Esophagus (tissue), 2 donors: Measurements from ENCODE around the gene PRRG4. TPM values are rescaled to one million over a fixed set of nuclear protein-coding genes. Genes with fewer than 3 reads are reported as not detected.

ENCODE experiments used
- H3K27ac ChIP-seq, 2 donors: one replicate each; pipeline ENCODE4 v1.5.1; 2013; ENCODE audit warnings: low read depth in 2 of 2, mild to moderate bottlenecking in 2 of 2, inconsistent platforms in 1 of 2, low read length in 1 of 2, moderate library complexity in 1 of 2
- H3K27me3 ChIP-seq, 2 donors: one replicate each; pipeline ENCODE4 v1.6.1; 2013; ENCODE audit warnings: low read length in 2 of 2, control low read depth in 1 of 2, mild to moderate bottlenecking in 1 of 2; ENCODE audit not compliant: insufficient read depth in 2 of 2, control insufficient read depth in 1 of 2
- H3K36me3 ChIP-seq, 2 donors: one replicate each; pipeline ENCODE4 v1.6.1; 2013; ENCODE audit warnings: low read length in 1 of 2; ENCODE audit not compliant: control insufficient read depth in 2 of 2, insufficient read depth in 2 of 2
- H3K4me1 ChIP-seq, 2 donors: one replicate each; pipeline ENCODE4 v1.6.1; 2013; ENCODE audit warnings: low read length in 1 of 2; ENCODE audit not compliant: control insufficient read depth in 2 of 2, insufficient read depth in 2 of 2
- H3K4me3 ChIP-seq, 2 donors: one replicate each; pipeline ENCODE4 v1.5.1; 2013; ENCODE audit warnings: low read length in 2 of 2, mild to moderate bottlenecking in 2 of 2, low read depth in 1 of 2, moderate library complexity in 1 of 2
- H3K9me3 ChIP-seq, 2 donors: one replicate each; pipeline ENCODE4 v1.6.1; 2013; ENCODE audit warnings: mild to moderate bottlenecking in 2 of 2, low read depth in 1 of 2, low read length in 1 of 2, moderate library complexity in 1 of 2; ENCODE audit not compliant: control insufficient read depth in 2 of 2, insufficient read depth in 1 of 2
- WGBS, 2 donors: extraction: QIAGEN DNeasy Blood & Tissue Kit; methylation state at CpG; one replicate each; pipeline ENCODE4 v1.1.7; 2013; 5-methylcytosine and 5-hydroxymethylcytosine counted together
- polyA plus RNA-seq, 2 donors: library from polyadenylated mRNA; stranded (reverse); fragments of 200-250 nt; gene quantifications; one replicate each; pipeline ENCODE4 v1.2.3, GENCODE V29; 2013
- donor health status: healthy with polysubstance abuse.
- donor health status: Bipolar disorder and iron deficiency.

Gene PRRG4
- polyA plus RNA-seq, 2 donors = 16.9 to 20.6 TPM

DNA sequence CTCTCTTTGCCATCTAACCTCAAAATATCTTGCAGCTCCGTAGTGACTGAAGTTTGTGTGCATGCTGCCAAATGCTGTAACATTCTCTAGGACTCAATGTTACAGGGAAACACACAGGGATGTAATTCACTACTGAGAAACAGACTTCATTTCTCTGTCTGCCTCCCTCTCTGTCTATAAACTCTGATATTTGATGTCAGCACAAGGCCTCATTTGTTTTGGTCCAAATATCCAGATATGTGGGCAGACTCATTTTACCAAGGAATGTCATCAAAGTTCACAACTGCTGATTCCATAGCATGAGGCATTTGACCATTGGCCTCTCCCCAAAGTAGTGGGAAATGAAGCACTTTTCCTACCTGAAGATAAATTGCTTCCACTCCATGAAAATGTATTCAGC is 2.5 kb upstream of the PRRG4 start:
- Histone ChIP-seq H3K9me3 (no peaks in the 10 kb centered on the region), H3K4me1 (no peaks in the 10 kb centered on the region), H3K27me3 (no peaks in the 10 kb centered on the region), H3K36me3 (peaks cover 0 to 4% of the 10 kb centered on the region in 2 donors), H3K4me3 (no peak overlapping the region), H3K27ac (no peak overlapping the region)
- 86 to 87% methylated on average over 1 of the region's 1 CpG for WGBS, 2 donors

DNA sequence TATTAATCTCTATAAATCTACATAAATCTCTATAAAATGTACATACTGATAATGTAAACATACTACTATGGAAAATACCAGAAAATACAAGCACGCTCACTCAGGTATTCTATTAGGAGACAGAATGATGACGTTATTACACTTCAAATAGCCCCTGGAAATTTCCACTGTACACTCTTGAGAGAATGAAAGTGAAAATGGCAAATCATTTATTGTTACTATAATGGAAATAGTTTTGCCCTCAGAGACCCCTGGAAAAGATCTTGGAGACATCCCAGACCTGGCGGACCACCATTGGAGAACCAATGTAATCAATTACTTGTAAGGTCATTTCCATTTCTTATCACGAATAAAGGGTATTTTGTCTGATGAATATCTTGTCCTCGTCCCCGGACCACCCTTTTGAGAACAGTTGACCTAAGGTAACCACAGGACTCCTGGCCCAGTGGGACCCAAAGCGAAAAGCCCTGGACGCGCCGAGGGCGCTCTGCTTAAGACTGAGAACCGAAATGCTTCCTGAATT is 509 bp upstream of the PRRG4 start:
- Histone ChIP-seq H3K27ac (peak overlapping the region; percentile 91 to 94), H3K27me3 (no peaks in the 10 kb centered on the region), H3K4me3 (peak overlapping the region; percentile 65 to 67), H3K36me3 (peaks cover 4% of the 10 kb centered on the region in 2 donors), H3K9me3 (no peaks in the 10 kb centered on the region), H3K4me1 (no peaks in the 10 kb centered on the region)
- 4 to 6% methylated on average over 12 of the region's 12 CpGs for WGBS, 2 donors

- H3K9me3 ChIP-seq = no peaks in the 10 kb centered on the region
- no peaks in the 10 kb centered on the region for H3K27me3 ChIP-seq
- peak overlapping the region; percentile 65 to 67 for H3K4me3 ChIP-seq
- peaks cover 0 to 4% of the 10 kb centered on the region in 2 donors for H3K36me3 ChIP-seq
- peak overlapping the region; percentile 91 to 94 for H3K27ac ChIP-seq
- H3K4me1 ChIP-seq = no peaks in the 10 kb centered on the region
- WGBS, 2 donors = 14 to 17% methylated on average over 6 of the region's 6 CpGs
Measured at GRCh38 chr11:32830413-32830738, 649 bp downstream of the PRRG4 start.

GRCh38 chr11:32830796-32831195 is 1.1 kb downstream of the PRRG4 start:
- H3K4me1 ChIP-seq = no peaks in the 10 kb centered on the region
- peak overlapping the region; percentile 9 to 51 for H3K27ac ChIP-seq
- H3K27me3 ChIP-seq = no peaks in the 10 kb centered on the region
- H3K4me3 ChIP-seq = peak overlapping the region in 1 of 2 donors; percentile 65
- WGBS, 2 donors = 37 to 47% methylated on average over 9 of the region's 9 CpGs
- no peaks in the 10 kb centered on the region for H3K9me3 ChIP-seq
- H3K36me3 ChIP-seq = peaks cover 0 to 4% of the 10 kb centered on the region in 2 donors

- peak overlapping the region in 1 of 2 donors; percentile 65 for H3K4me3 ChIP-seq
- WGBS, 2 donors = 41 to 53% methylated on average over 3 of the region's 3 CpGs
- H3K4me1 ChIP-seq = no peaks in the 10 kb centered on the region
- H3K27ac ChIP-seq = peak overlapping the region in 1 of 2 donors; percentile 19
- no peaks in the 10 kb centered on the region for H3K27me3 ChIP-seq
- H3K36me3 ChIP-seq = peaks cover 0 to 4% of the 10 kb centered on the region in 2 donors
- H3K9me3 ChIP-seq = no peaks in the 10 kb centered on the region
Measured at GRCh38 chr11:32831221-32831620, 1.5 kb downstream of the PRRG4 start.

DNA sequence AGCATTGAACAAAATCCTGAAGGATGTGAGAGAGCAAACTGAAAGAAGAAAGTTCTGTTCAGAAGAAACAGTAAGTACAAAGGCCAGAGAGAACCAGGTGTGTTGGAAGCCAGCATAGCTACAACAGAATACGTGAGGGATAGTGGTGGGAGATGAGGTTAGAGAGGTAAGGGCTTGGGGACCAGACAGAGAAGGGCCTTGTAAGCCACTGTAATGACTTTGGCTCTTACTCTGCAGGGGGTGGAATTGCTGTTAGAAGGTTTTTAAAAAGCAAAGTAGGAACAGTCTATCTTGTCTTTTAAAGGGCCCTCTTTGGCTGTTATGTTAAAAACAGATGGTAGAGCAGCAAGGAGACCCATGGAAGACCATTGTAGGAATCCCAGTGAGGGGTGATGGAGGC is 4.2 kb downstream of the PRRG4 start:
- Histone ChIP-seq H3K36me3 (peaks cover 0 to 4% of the 10 kb centered on the region in 2 donors), H3K4me1 (no peaks in the 10 kb centered on the region), H3K9me3 (no peaks in the 10 kb centered on the region), H3K4me3 (no peak overlapping the region), H3K27me3 (no peaks in the 10 kb centered on the region), H3K27ac (no peak overlapping the region)
- 84 to 88% methylated on average over 1 of the region's 1 CpG for WGBS, 2 donors

DNA sequence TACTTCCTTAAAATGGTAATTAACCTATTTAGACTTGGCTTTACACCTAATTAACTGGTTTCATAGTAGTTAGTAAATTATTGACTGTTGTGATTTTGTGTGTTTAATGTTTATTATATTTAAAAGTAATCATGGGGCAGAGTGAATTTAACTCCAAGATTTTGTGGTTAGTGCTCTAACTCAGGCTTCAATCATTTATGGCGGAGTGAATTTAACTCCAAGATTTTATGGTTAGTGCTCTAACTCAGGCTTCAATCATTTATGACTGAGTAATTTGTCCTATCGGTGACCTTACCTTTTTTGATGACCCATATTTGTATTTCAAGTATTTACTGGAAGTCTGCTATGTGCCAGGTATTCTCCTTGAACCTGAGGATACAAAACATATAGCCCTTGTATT is 7.2 kb downstream of the PRRG4 start:
- H3K27me3 ChIP-seq = no peaks in the 10 kb centered on the region
- H3K27ac ChIP-seq = no peak overlapping the region
- no peak overlapping the region for H3K4me3 ChIP-seq
- no peaks in the 10 kb centered on the region for H3K4me1 ChIP-seq
- 76 to 81% methylated on average over 2 of the region's 2 CpGs for WGBS, 2 donors
- no peaks in the 10 kb centered on the region for H3K9me3 ChIP-seq
- H3K36me3 ChIP-seq = peaks cover 0 to 4% of the 10 kb centered on the region in 2 donors

DNA sequence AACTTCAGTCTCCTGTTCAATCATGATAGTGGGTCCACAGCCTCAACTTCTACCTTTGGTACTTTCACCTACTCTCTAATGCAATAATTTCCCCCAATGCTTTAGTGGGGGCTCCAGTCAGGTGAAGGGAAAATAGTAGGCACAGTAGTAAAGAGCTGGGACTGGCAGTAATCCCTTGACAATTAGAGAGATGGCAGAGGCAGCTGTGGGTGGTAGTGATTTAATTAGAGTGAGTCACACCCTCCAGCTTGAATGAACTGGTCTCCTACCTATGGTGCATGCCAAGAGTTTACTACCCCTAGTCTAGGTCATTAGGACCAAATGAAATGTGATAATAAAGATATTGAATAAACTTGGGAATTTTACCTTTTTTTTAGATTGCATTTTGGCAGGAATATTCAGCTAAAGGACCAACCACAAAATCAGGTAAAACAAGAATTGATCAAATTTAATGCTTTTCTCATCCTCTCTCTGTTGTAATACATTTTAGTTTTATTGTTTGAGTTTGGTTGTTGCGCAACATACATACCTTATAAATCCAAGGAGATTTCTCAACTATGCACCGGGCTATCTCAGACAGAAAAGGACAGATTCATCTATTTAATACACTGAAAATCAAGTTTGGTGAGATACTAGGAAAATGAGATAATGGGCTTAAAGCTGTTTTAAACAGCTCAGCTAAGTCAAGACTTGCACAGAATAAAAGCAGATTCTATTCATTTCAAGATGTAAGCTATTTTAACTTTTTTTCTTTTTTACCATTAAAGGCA is 9.0 kb downstream of the PRRG4 start:
- 48 to 60% methylated on average over 2 of the region's 2 CpGs for WGBS, 2 donors
- Histone ChIP-seq H3K4me3 (peak overlapping the region in 1 of 2 donors; percentile 7), H3K9me3 (no peaks in the 10 kb centered on the region), H3K4me1 (no peaks in the 10 kb centered on the region), H3K27me3 (no peaks in the 10 kb centered on the region), H3K27ac (peak overlapping the region; percentile 64 to 84), H3K36me3 (no peaks in the 10 kb centered on the region)

DNA sequence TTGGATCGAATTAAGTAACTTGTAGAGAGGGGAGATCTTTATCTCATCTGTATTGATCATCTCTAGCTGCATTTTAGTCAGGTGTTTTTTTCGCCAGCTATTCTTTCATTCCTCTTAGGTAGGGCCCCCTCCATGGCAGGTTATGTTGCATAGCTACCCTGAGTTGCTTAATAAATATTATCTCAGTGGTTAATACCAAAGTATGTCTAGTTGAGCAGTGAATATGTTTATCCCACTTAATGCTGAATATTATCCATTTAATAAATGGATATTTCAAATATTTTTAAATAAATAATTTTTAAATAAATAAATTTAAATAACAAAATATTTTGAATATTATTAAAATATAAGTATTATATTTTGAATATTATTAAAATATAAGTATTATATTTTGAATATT is 9.6 kb downstream of the PRRG4 start:
- Histone ChIP-seq H3K9me3 (no peaks in the 10 kb centered on the region), H3K4me3 (no peak overlapping the region), H3K36me3 (peaks cover 0 to 3% of the 10 kb centered on the region in 2 donors), H3K4me1 (no peaks in the 10 kb centered on the region), H3K27me3 (no peaks in the 10 kb centered on the region), H3K27ac (peak overlapping the region in 1 of 2 donors; percentile 39)
- 56 to 62% methylated on average over 2 of the region's 2 CpGs for WGBS, 2 donors

DNA sequence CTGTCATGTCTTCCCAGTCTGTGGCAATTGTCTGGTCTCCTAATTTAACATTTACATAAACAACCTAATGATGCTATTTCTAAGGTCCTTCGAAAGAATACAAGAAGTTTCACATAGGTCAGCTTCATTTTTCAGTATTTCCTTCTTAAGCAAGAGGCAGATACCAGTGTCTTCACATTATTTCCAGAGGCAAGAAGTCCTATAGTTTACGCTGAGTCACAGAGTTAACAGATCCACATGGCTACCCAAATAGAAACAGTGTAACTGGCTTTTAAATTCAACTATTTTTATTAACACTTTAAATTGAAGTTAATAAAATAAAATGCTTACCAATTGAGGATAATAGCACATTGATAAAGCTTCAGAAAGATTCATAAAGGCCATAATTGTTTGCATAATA is 10.9 kb downstream of the PRRG4 start:
- no peaks in the 10 kb centered on the region for H3K4me1 ChIP-seq
- no peak overlapping the region for H3K27ac ChIP-seq
- H3K4me3 ChIP-seq = no peak overlapping the region
- no peaks in the 10 kb centered on the region for H3K27me3 ChIP-seq
- 86 to 92% methylated on average over 2 of the region's 2 CpGs for WGBS, 2 donors
- H3K36me3 ChIP-seq = peaks cover 0 to 3% of the 10 kb centered on the region in 2 donors
- no peaks in the 10 kb centered on the region for H3K9me3 ChIP-seq
